ENCODE measurements around the gene MOGAT2. TPM values are rescaled to one million over a fixed set of nuclear protein-coding genes. Genes with fewer than 3 reads are reported as not detected.
"Not testable (repeated sequence)": the region's sequence is repeated elsewhere in the genome, so short reads cannot be mapped to it uniquely, and the experiment has no call there.

The MOGAT2 gene
- total and polyA plus RNA-seq, 7 experiments from 2014 or later = not detected

- peaks cover 16 to 61% (median 40%) of the 10 kb centered on the region in 5 donors for H3K27me3 Mint-ChIP-seq
- POLR2A ChIA-PET = no interaction called here
- CTCF ChIA-PET = no interaction called here
Measured at GRCh38 chr11:75679566-75679965, 38.1 kb upstream of the MOGAT2 start.

GRCh38 chr11:75683856-75684255 lies 33.8 kb upstream of the MOGAT2 start:
- DNase-seq, POLR2A ChIA-PET: not testable (repeated sequence)

More at GRCh38 chr11:75679566-75679965, 38.1 kb upstream of the MOGAT2 start:
- H3K27me3 ChIP-seq (ENCODE audit: control insufficient read depth in 2 of 2, insufficient read depth in 2 of 2, low read length in 2 of 2) = no peaks in the 10 kb centered on the region
- peaks cover under 1 to 26% (median 9%) of the 10 kb centered on the region in 11 donors for H3K9me3 Mint-ChIP-seq
- no peak for DNase-seq
- H3K4me1 Mint-ChIP-seq = peaks cover 0 to 8% (median 0%) of the 10 kb centered on the region in 7 donors
- no peaks in the 10 kb centered on the region for H3K9me3 ChIP-seq (ENCODE audit: control insufficient read depth in 2 of 3, low read length in 3 of 3)
- no peak overlapping the region for H3K4me3 ChIP-seq (ENCODE audit: low read length)
- no peak for ATAC-seq
- H3K27ac Mint-ChIP-seq = no peak overlapping the region
- no peaks in the 10 kb centered on the region for H3K36me3 ChIP-seq (ENCODE audit: control insufficient read depth in 2 of 3, insufficient read depth in 3 of 3, low read length in 3 of 3)
- no peaks in the 10 kb centered on the region for H3K4me1 ChIP-seq (ENCODE audit: control insufficient read depth in 2 of 2, insufficient read depth in 2 of 2, low read length in 2 of 2)
- peaks cover 0 to 2% (median 0%) of the 10 kb centered on the region in 5 donors for H3K36me3 Mint-ChIP-seq
- intact Hi-C loops (cut with micrococcal nuclease) = no loop called here
- H3K4me3 Mint-ChIP-seq = no peak overlapping the region
- H3K27ac ChIP-seq (ENCODE audit: low read depth, low read length) = no peak overlapping the region

GRCh38 chr11:75689863-75690609 lies 27.6 kb upstream of the MOGAT2 start:
- ChIA-PET POLR2A (no interaction called here), CTCF (no interaction called here)
- H3K27me3 Mint-ChIP-seq = peaks cover 49 to 60% (median 59%) of the 10 kb centered on the region in 5 donors
- Histone ChIP-seq H3K27me3 (ENCODE audit: control insufficient read depth in 2 of 2, insufficient read depth in 2 of 2, low read length in 2 of 2) (no peaks in the 10 kb centered on the region), H3K4me3 (ENCODE audit: low read length) (no peak overlapping the region), H3K27ac (ENCODE audit: low read depth, low read length) (no peak overlapping the region), H3K4me1 (ENCODE audit: control insufficient read depth in 2 of 2, insufficient read depth in 2 of 2, low read length in 2 of 2) (no peaks in the 10 kb centered on the region), H3K9me3 (ENCODE audit: control insufficient read depth in 2 of 3, low read length in 3 of 3) (no peaks in the 10 kb centered on the region), H3K36me3 (ENCODE audit: control insufficient read depth in 2 of 3, insufficient read depth in 3 of 3, low read length in 3 of 3) (no peaks in the 10 kb centered on the region)
- intact Hi-C loops (cut with micrococcal nuclease) = no loop called here
- ATAC-seq (peak; percentile 73), DNase-seq (no peak)
- no peak overlapping the region for H3K4me3 Mint-ChIP-seq
- H3K9me3 Mint-ChIP-seq = peaks cover 4 to 22% (median 17%) of the 10 kb centered on the region in 11 donors
- H3K4me1 Mint-ChIP-seq = peaks cover 0 to 6% (median 0%) of the 10 kb centered on the region in 7 donors
- no peak overlapping the region for H3K27ac Mint-ChIP-seq
- peaks cover 4 to 17% (median 5%) of the 10 kb centered on the region in 5 donors for H3K36me3 Mint-ChIP-seq

More at GRCh38 chr11:75683856-75684255, 33.8 kb upstream of the MOGAT2 start:
- H3K4me3 ChIP-seq (ENCODE audit: low read length); H3K4me1 ChIP-seq (ENCODE audit: control insufficient read depth in 2 of 2, insufficient read depth in 2 of 2, low read length in 2 of 2); intact Hi-C loops (cut with micrococcal nuclease); H3K9me3 ChIP-seq (ENCODE audit: control insufficient read depth in 2 of 3, low read length in 3 of 3); ATAC-seq; H3K36me3 ChIP-seq (ENCODE audit: control insufficient read depth in 2 of 3, insufficient read depth in 3 of 3, low read length in 3 of 3); H3K27me3 ChIP-seq (ENCODE audit: control insufficient read depth in 2 of 2, insufficient read depth in 2 of 2, low read length in 2 of 2); H3K27ac ChIP-seq (ENCODE audit: low read depth, low read length); H3K4me3 Mint-ChIP-seq; H3K27ac Mint-ChIP-seq; H3K4me1 Mint-ChIP-seq: not testable (repeated sequence)
- Mint-ChIP-seq H3K9me3 (peaks cover 14 to 50% (median 30%) of the 10 kb centered on the region in 11 donors), H3K27me3 (peaks cover 49 to 73% (median 68%) of the 10 kb centered on the region in 5 donors), H3K36me3 (peaks cover 4 to 24% (median 9%) of the 10 kb centered on the region in 5 donors)
- CTCF ChIA-PET = interaction anchor here (0.6 kb wide), 1 partner anchor 598 kb away, joined by 4 read pairs; no protein-coding TSS in a partner anchor

DNA sequence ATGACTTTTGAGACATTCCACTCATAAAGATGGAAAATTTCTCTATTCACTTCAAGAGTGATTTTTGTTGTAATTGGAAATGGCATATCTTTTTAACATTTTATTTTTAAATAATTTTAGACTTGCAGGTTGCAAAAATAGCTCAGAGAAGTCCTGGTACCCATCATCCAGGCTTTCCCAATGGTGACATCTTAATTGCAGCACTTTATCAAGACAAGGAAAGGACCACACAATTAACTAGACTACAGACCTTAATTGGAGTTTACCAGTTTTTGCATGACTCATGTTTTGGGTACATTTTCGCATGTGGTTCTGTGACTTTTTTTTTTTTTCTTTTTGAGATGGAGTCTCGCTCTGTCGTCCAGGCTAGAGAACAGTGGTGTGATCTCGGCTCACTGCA lies 25.8 kb upstream of the MOGAT2 start:
- H3K27ac Mint-ChIP-seq = no peak overlapping the region
- no peak overlapping the region for H3K27ac ChIP-seq (ENCODE audit: low read depth, low read length)
- DNase-seq (no peak), ATAC-seq (no peak)
- ChIA-PET POLR2A (no interaction called here), CTCF (no interaction called here)
- no peak overlapping the region for H3K4me3 ChIP-seq (ENCODE audit: low read length)
- no peaks in the 10 kb centered on the region for H3K4me1 ChIP-seq (ENCODE audit: control insufficient read depth in 2 of 2, insufficient read depth in 2 of 2, low read length in 2 of 2)
- H3K36me3 Mint-ChIP-seq = peaks cover 0 to 4% (median 0%) of the 10 kb centered on the region in 5 donors
- no peaks in the 10 kb centered on the region for H3K9me3 ChIP-seq (ENCODE audit: control insufficient read depth in 2 of 3, low read length in 3 of 3)
- H3K36me3 ChIP-seq (ENCODE audit: control insufficient read depth in 2 of 3, insufficient read depth in 3 of 3, low read length in 3 of 3) = no peaks in the 10 kb centered on the region
- peaks cover 54 to 59% (median 56%) of the 10 kb centered on the region in 5 donors for H3K27me3 Mint-ChIP-seq
- H3K4me3 Mint-ChIP-seq = no peak overlapping the region
- intact Hi-C loops (cut with micrococcal nuclease) = no loop called here
- H3K27me3 ChIP-seq (ENCODE audit: control insufficient read depth in 2 of 2, insufficient read depth in 2 of 2, low read length in 2 of 2) = no peaks in the 10 kb centered on the region
- H3K9me3 Mint-ChIP-seq = peaks cover 0 to 9% (median 1%) of the 10 kb centered on the region in 11 donors
- peaks cover 0 to 6% (median 0%) of the 10 kb centered on the region in 7 donors for H3K4me1 Mint-ChIP-seq

- H3K9me3 Mint-ChIP-seq = peaks cover 0 to 7% (median 0%) of the 10 kb centered on the region in 11 donors
- Histone ChIP-seq H3K27me3 (ENCODE audit: control insufficient read depth in 2 of 2, insufficient read depth in 2 of 2, low read length in 2 of 2) (no peaks in the 10 kb centered on the region), H3K36me3 (ENCODE audit: control insufficient read depth in 2 of 3, insufficient read depth in 3 of 3, low read length in 3 of 3) (no peaks in the 10 kb centered on the region), H3K4me1 (ENCODE audit: control insufficient read depth in 2 of 2, insufficient read depth in 2 of 2, low read length in 2 of 2) (no peaks in the 10 kb centered on the region), H3K27ac (ENCODE audit: low read depth, low read length) (no peak overlapping the region), H3K9me3 (ENCODE audit: control insufficient read depth in 2 of 3, low read length in 3 of 3) (no peaks in the 10 kb centered on the region), H3K4me3 (ENCODE audit: low read length) (no peak overlapping the region)
- CTCF ChIA-PET = no interaction called here
- peaks cover 0 to 4% (median 0%) of the 10 kb centered on the region in 5 donors for H3K36me3 Mint-ChIP-seq
- peaks cover 43 to 62% (median 48%) of the 10 kb centered on the region in 5 donors for H3K27me3 Mint-ChIP-seq
- DNase-seq (no peak), ATAC-seq (no peak)
- POLR2A ChIA-PET = no interaction called here
- intact Hi-C loops (cut with micrococcal nuclease) = no loop called here
- no peak overlapping the region for H3K4me3 Mint-ChIP-seq
- H3K4me1 Mint-ChIP-seq = no peaks in the 10 kb centered on the region
- no peak overlapping the region for H3K27ac Mint-ChIP-seq
Measured at GRCh38 chr11:75697906-75698581, 19.6 kb upstream of the MOGAT2 start.

DNA sequence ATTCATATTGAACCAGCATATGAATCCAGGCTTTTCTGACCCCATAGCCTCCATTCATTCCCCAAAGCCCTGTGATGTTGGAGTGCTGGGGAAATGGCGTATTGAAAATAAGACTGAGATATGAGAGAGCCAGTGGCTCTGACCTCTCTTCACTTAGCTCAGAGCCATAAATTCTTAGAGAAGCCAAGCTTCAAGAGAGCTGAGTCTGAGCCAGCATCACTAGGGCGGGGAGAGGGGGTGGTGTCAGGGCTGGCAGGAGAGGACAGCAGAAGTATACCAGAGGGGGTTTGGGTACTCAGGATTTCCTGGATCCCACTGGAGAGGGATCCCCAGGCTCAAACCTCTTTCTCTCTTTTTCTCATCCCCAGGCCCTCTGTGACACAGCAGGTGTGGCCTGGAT lies 16.7 kb upstream of the MOGAT2 start:
- Mint-ChIP-seq H3K9me3 (peaks cover 0 to 3% (median 0%) of the 10 kb centered on the region in 11 donors), H3K36me3 (peaks cover 0 to 4% (median 0%) of the 10 kb centered on the region in 5 donors), H3K27ac (no peak overlapping the region), H3K4me3 (no peak overlapping the region), H3K27me3 (peaks cover 21 to 40% (median 35%) of the 10 kb centered on the region in 5 donors), H3K4me1 (peaks cover 2 to 13% (median 6%) of the 10 kb centered on the region in 7 donors)
- no peaks in the 10 kb centered on the region for H3K4me1 ChIP-seq (ENCODE audit: control insufficient read depth in 2 of 2, insufficient read depth in 2 of 2, low read length in 2 of 2)
- no peaks in the 10 kb centered on the region for H3K27me3 ChIP-seq (ENCODE audit: control insufficient read depth in 2 of 2, insufficient read depth in 2 of 2, low read length in 2 of 2)
- no peak overlapping the region for H3K27ac ChIP-seq (ENCODE audit: low read depth, low read length)
- ATAC-seq (no peak), DNase-seq (no peak)
- no peaks in the 10 kb centered on the region for H3K36me3 ChIP-seq (ENCODE audit: control insufficient read depth in 2 of 3, insufficient read depth in 3 of 3, low read length in 3 of 3)
- intact Hi-C loops (cut with micrococcal nuclease) = no loop called here
- POLR2A ChIA-PET = no interaction called here
- no peaks in the 10 kb centered on the region for H3K9me3 ChIP-seq (ENCODE audit: control insufficient read depth in 2 of 3, low read length in 3 of 3)
- no peak overlapping the region for H3K4me3 ChIP-seq (ENCODE audit: low read length)
- CTCF ChIA-PET = interaction anchor here (1.1 kb wide), 1 partner anchor 13 kb away, joined by 3 read pairs; no protein-coding TSS in a partner anchor
